Breast epithelium (tissue), 3 donors: ENCODE results near the gene SYTL3.

Experiments used
- POLR2A ChIP-seq: fragments of 450-650 bp; IDR thresholded peaks from one replicate; pipeline ENCODE4 v1.6.1; 2016; ENCODE audit warnings: antibody characterized with exemption, mild to moderate bottlenecking, moderate library complexity
- TF ChIP-seq, protein P1 (sequence below), 3 donors: fragments of 450-650 bp; IDR thresholded peaks; one replicate each; pipeline ENCODE4 v1.5.1; 2016 to 2017; ENCODE audit warnings: antibody characterized with exemption in 3 of 3, mild to moderate bottlenecking in 3 of 3, moderate library complexity in 3 of 3

DNA sequence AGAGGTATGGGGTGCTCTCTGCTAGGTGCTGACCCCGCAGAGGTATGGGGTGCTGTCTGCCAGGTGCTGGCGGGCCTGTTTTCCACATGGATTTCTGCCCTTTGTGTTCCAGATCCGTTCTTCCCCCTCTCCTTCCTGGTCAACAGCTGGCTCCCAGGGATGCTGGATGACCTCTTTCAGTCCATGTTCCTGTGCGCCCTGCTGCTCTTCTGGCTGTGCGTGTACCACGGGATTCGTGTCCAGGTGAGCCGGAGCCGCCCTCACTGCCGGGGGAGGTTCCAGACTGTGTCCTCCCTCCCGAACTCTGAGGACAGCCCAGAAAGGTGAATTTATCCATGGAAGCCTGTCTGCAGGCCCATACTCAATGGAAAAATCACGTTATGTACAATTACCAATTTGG is 41.6 kb upstream of the SYTL3 start:
- no peak for TF ChIP-seq POLR2A
- TF ChIP-seq, protein P1, sequence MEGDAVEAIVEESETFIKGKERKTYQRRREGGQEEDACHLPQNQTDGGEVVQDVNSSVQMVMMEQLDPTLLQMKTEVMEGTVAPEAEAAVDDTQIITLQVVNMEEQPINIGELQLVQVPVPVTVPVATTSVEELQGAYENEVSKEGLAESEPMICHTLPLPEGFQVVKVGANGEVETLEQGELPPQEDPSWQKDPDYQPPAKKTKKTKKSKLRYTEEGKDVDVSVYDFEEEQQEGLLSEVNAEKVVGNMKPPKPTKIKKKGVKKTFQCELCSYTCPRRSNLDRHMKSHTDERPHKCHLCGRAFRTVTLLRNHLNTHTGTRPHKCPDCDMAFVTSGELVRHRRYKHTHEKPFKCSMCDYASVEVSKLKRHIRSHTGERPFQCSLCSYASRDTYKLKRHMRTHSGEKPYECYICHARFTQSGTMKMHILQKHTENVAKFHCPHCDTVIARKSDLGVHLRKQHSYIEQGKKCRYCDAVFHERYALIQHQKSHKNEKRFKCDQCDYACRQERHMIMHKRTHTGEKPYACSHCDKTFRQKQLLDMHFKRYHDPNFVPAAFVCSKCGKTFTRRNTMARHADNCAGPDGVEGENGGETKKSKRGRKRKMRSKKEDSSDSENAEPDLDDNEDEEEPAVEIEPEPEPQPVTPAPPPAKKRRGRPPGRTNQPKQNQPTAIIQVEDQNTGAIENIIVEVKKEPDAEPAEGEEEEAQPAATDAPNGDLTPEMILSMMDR (IDR thresholded peaks at IDR 0.05), result no peak
